ENCODE results near the gene MB21D2.

MB21D2 gene

DNA sequence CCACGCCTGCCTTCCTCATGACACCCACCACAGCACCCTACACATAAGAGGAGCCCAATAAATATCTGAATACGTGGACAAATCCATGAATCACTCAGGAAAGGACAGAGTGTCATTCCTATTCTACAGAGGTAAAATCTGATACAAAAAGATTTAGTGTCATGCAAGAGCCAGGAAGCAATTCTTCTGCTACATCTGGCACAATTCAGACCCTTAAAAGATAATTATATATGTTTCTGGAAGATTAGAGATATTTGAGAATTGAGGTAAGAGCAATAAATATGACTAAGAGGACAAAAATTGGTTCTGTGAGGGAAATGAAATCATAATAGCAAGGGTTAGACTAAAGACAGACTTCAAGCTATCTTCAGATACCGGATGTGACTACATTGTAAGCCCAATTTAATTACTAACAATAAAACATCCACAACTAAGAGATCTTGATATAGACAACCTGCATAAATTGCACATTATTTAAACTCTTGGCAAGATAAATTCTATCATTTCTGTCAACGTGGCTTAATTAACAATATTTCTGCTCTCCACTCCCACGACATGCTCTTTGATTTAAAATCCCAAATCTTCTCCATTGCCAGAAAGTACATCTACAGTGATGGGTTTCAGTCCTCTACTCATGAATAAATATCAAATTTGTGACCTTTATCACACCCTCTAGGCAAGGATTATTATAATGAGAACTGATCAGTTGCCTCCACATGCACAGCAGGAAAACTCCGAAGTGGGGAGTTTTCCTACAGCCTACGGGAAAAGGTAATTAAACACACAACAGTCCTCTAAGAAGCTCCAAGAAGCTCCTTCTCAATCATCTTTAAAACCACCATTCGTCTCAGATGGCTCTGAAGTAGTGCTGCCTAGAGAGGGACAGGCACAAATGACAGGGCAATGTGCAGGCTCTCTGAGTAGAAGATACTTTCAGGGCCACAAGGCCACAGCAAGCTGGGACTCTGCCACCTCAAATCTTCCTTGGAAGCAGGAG lies 32.6 kb downstream of the MB21D2 start (continued):
- TF ChIP-seq, protein P1, sequence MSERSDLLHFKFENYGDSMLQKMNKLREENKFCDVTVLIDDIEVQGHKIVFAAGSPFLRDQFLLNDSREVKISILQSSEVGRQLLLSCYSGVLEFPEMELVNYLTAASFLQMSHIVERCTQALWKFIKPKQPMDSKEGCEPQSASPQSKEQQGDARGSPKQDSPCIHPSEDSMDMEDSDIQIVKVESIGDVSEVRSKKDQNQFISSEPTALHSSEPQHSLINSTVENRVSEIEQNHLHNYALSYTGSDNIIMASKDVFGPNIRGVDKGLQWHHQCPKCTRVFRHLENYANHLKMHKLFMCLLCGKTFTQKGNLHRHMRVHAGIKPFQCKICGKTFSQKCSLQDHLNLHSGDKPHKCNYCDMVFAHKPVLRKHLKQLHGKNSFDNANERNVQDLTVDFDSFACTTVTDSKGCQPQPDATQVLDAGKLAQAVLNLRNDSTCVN (tag by site-specific recombination; optimal IDR thresholded peaks at IDR 0.05) = no peak
- TF ChIP-seq KLF16 (tag by site-specific recombination; IDR thresholded peaks at IDR 0.05) (no peak), ZNF354C (tag by site-specific recombination; IDR thresholded peaks at IDR 0.05; ENCODE audit: borderline replicate concordance, low read depth) (no peak), ZNF843 (tag by site-specific recombination; IDR thresholded peaks at IDR 0.05) (0 out of 2 replicates have a peak, but pooled peaks have one; percentile 36), GLIS2 (tag by site-specific recombination; IDR thresholded peaks at IDR 0.05) (no peak), ZNF366 (tag by site-specific recombination; conservative IDR thresholded peaks at IDR 0.05) (peak; percentile 79), ZNF558 (tag by site-specific recombination; IDR thresholded peaks at IDR 0.05) (no peak), ZNF529 (tag by site-specific recombination; IDR thresholded peaks at IDR 0.05; ENCODE audit: insufficient replicate concordance) (no peak), ZNF658 (tag by site-specific recombination; IDR thresholded peaks at IDR 0.05) (no peak), ZNF132 (tag by site-specific recombination; IDR thresholded peaks at IDR 0.05; ENCODE audit: borderline replicate concordance) (no peak), KLF1 (tag by site-specific recombination; IDR thresholded peaks at IDR 0.05) (no peak), SP3 (tag by site-specific recombination; IDR thresholded peaks at IDR 0.05) (peak; percentile 39; the same call in 1 of the 2 replicates), ZEB2 (tag by site-specific recombination; IDR thresholded peaks at IDR 0.05) (peak; percentile 58; the same call in 1 of the 2 replicates), ZNF621 (tag by site-specific recombination; IDR thresholded peaks at IDR 0.05) (no peak), ZNF174 (tag by site-specific recombination; IDR thresholded peaks at IDR 0.05) (no peak), SCRT1 (tag by site-specific recombination; IDR thresholded peaks at IDR 0.05; ENCODE audit: borderline replicate concordance) (no peak), OSR2 (tag by site-specific recombination; IDR thresholded peaks at IDR 0.05) (no peak), ZNF416 (tag by site-specific recombination; IDR thresholded peaks at IDR 0.05) (no peak), MZF1 (tag by site-specific recombination; IDR thresholded peaks at IDR 0.05; ENCODE audit: borderline replicate concordance) (no peak), ZBTB7A (tag by site-specific recombination; IDR thresholded peaks at IDR 0.05; ENCODE audit: low read depth) (no peak), GLIS1 (tag by site-specific recombination; IDR thresholded peaks at IDR 0.05) (no peak), ZNF677 (tag by site-specific recombination; IDR thresholded peaks at IDR 0.05) (no peak), ZBTB48 (tag by site-specific recombination; IDR thresholded peaks at IDR 0.05) (no peak), SP7 (tag by site-specific recombination; IDR thresholded peaks at IDR 0.05) (peak; percentile 98), ZNF785 (tag by site-specific recombination; IDR thresholded peaks at IDR 0.05) (no peak), ZNF426 (tag by site-specific recombination; IDR thresholded peaks at IDR 0.05) (no peak), ZNF16 (tag by site-specific recombination; IDR thresholded peaks at IDR 0.05; ENCODE audit: low read depth) (no peak), SETDB1 (IDR thresholded peaks at IDR 0.05; ENCODE audit: insufficient read length, low read length) (no peak), ZNF10 (tag by site-specific recombination; IDR thresholded peaks at IDR 0.05) (no peak)
- TF ChIP-seq, protein P2, sequence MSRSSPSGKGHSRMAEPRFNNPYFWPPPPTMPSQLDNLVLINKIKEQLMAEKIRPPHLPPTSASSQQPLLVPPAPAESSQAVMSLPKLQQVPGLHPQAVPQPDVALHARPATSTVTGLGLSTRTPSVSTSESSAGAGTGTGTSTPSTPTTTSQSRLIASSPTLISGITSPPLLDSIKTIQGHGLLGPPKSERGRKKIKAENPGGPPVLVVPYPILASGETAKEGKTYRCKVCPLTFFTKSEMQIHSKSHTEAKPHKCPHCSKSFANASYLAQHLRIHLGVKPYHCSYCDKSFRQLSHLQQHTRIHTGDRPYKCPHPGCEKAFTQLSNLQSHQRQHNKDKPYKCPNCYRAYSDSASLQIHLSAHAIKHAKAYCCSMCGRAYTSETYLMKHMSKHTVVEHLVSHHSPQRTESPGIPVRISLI (tag by site-specific recombination; IDR thresholded peaks at IDR 0.05) = no peak
- TF ChIP-seq, protein P3, sequence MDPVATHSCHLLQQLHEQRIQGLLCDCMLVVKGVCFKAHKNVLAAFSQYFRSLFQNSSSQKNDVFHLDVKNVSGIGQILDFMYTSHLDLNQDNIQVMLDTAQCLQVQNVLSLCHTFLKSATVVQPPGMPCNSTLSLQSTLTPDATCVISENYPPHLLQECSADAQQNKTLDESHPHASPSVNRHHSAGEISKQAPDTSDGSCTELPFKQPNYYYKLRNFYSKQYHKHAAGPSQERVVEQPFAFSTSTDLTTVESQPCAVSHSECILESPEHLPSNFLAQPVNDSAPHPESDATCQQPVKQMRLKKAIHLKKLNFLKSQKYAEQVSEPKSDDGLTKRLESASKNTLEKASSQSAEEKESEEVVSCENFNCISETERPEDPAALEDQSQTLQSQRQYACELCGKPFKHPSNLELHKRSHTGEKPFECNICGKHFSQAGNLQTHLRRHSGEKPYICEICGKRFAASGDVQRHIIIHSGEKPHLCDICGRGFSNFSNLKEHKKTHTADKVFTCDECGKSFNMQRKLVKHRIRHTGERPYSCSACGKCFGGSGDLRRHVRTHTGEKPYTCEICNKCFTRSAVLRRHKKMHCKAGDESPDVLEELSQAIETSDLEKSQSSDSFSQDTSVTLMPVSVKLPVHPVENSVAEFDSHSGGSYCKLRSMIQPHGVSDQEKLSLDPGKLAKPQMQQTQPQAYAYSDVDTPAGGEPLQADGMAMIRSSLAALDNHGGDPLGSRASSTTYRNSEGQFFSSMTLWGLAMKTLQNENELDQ (tag by site-specific recombination; IDR thresholded peaks at IDR 0.05; ENCODE audit: low read depth) = no peak
- TF ChIP-seq, protein P4, sequence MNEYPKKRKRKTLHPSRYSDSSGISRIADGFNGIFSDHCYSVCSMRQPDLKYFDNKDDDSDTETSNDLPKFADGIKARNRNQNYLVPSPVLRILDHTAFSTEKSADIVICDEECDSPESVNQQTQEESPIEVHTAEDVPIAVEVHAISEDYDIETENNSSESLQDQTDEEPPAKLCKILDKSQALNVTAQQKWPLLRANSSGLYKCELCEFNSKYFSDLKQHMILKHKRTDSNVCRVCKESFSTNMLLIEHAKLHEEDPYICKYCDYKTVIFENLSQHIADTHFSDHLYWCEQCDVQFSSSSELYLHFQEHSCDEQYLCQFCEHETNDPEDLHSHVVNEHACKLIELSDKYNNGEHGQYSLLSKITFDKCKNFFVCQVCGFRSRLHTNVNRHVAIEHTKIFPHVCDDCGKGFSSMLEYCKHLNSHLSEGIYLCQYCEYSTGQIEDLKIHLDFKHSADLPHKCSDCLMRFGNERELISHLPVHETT (tag by site-specific recombination; IDR thresholded peaks at IDR 0.05) = no peak

All from HEK293 (cell line).